ENCODE measurements around the gene ACMSD.

DNA sequence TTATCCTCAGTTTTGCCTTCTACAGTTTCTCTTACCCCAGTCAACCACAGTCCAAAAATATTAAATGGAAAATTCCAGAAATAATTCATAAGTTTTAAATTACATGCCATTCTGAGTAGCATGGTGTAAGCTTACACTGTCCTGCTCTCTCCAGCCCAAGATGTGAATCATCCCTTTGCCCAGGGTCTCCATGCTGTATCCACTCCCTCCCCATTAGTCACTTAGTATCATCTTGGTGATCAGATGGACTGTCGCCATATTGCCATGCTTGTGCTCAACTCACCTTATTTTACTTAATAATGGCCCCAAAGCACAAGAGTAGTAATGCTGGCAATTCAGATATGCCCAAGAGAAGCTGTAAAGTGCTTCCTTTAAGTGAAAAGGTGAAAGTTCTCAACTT, 61.7 kb downstream of the ACMSD start:
- TF ChIP-seq POLR2A (IDR thresholded peaks at IDR 0.05) (no peak), EP300 (IDR thresholded peaks at IDR 0.05) (no peak)
- TF ChIP-seq, protein P1, sequence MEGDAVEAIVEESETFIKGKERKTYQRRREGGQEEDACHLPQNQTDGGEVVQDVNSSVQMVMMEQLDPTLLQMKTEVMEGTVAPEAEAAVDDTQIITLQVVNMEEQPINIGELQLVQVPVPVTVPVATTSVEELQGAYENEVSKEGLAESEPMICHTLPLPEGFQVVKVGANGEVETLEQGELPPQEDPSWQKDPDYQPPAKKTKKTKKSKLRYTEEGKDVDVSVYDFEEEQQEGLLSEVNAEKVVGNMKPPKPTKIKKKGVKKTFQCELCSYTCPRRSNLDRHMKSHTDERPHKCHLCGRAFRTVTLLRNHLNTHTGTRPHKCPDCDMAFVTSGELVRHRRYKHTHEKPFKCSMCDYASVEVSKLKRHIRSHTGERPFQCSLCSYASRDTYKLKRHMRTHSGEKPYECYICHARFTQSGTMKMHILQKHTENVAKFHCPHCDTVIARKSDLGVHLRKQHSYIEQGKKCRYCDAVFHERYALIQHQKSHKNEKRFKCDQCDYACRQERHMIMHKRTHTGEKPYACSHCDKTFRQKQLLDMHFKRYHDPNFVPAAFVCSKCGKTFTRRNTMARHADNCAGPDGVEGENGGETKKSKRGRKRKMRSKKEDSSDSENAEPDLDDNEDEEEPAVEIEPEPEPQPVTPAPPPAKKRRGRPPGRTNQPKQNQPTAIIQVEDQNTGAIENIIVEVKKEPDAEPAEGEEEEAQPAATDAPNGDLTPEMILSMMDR (IDR thresholded peaks at IDR 0.05): no peak
